ENCODE results near the gene LAS1L.
"Not testable (repeated sequence)": the region's sequence is repeated elsewhere in the genome, so short reads cannot be mapped to it uniquely, and the experiment has no call there.

LAS1L gene

GRCh38 chrX:65534450-65535292, at the start of gene LAS1L:
TSS of gene LAS1L (minus strand) at chrX:65534787. CDS start at chrX:65534715, 72 bp downstream.
- peak; percentile 94 for DNase-seq (ENCODE audit: low spot score)

GRCh38 chrX:65582450-65583082, 48.0 kb upstream of the LAS1L start:
- no peak for DNase-seq (ENCODE audit: low spot score)

GRCh38 chrX:65581661-65582339, 47.2 kb upstream of the LAS1L start:
- DNase-seq (ENCODE audit: low spot score) = peak; percentile 42

GRCh38 chrX:65578346-65578745, 43.8 kb upstream of the LAS1L start:
- no peak for DNase-seq (ENCODE audit: low spot score)

- no peak for DNase-seq (ENCODE audit: low spot score)
Observed at GRCh38 chrX:65576160-65576559, 41.6 kb upstream of the LAS1L start.

- no peak for DNase-seq (ENCODE audit: low spot score)
Observed at GRCh38 chrX:65575022-65575421, 40.4 kb upstream of the LAS1L start.

GRCh38 chrX:65574356-65574755, 39.8 kb upstream of the LAS1L start:
- no peak for DNase-seq (ENCODE audit: low spot score)

- DNase-seq (ENCODE audit: low spot score) = no peak
Observed at GRCh38 chrX:65572971-65573370, 38.4 kb upstream of the LAS1L start.

- DNase-seq (ENCODE audit: low spot score) = not testable (repeated sequence)
Observed at GRCh38 chrX:65562850-65563249, 28.3 kb upstream of the LAS1L start.

GRCh38 chrX:65551489-65552339, 17.1 kb upstream of the LAS1L start:
- DNase-seq (ENCODE audit: low spot score) = no peak

- no peak for DNase-seq (ENCODE audit: low spot score)
Observed at GRCh38 chrX:65551086-65551485, 16.5 kb upstream of the LAS1L start.

GRCh38 chrX:65545456-65545855, 10.9 kb upstream of the LAS1L start:
- no peak for DNase-seq (ENCODE audit: low spot score)

GRCh38 chrX:65537229-65537628, 2.6 kb upstream of the LAS1L start:
- DNase-seq (ENCODE audit: low spot score) = no peak

GRCh38 chrX:65536291-65536690, 1.7 kb upstream of the LAS1L start:
- DNase-seq (ENCODE audit: low spot score) = no peak

- DNase-seq (ENCODE audit: low spot score) = no peak
Observed at GRCh38 chrX:65532016-65532415, 2.6 kb downstream of the LAS1L start.

GRCh38 chrX:65528705-65529340, 5.8 kb downstream of the LAS1L start:
- DNase-seq (ENCODE audit: low spot score) = peak; percentile 64

GRCh38 chrX:65528293-65528692, 6.3 kb downstream of the LAS1L start:
- DNase-seq (ENCODE audit: low spot score) = no peak

- no peak for DNase-seq (ENCODE audit: low spot score)
Observed at GRCh38 chrX:65524139-65524538, 10.4 kb downstream of the LAS1L start.

- DNase-seq (ENCODE audit: low spot score) = no peak
Observed at GRCh38 chrX:65522739-65523372, 11.7 kb downstream of the LAS1L start.

- DNase-seq (ENCODE audit: low spot score) = not testable (repeated sequence)
Observed at GRCh38 chrX:65519530-65519929, 15.1 kb downstream of the LAS1L start.

GRCh38 chrX:65518980-65519379, 15.6 kb downstream of the LAS1L start:
- DNase-seq (ENCODE audit: low spot score) = not testable (repeated sequence)
